DMS153 (cell line): ENCODE data around the gene PARP16.
"Not testable (repeated sequence)": the region's sequence is repeated elsewhere in the genome, so short reads cannot be mapped to it uniquely, and the experiment has no call there.

Experiments used
- DNase-seq: peaks from one replicate; lab custom pipeline; 2025; lab: John Stamatoyannopoulos, UW

PARP16 gene

GRCh38 chr15:65275728-65276126 is 11.0 kb downstream of the PARP16 start:
- DNase-seq, result no peak

GRCh38 chr15:65275104-65275727 is 11.5 kb downstream of the PARP16 start:
- DNase-seq, result no peak

- DNase-seq, result not testable (repeated sequence)
Measured at GRCh38 chr15:65270811-65271545, 15.7 kb downstream of the PARP16 start.

DNA sequence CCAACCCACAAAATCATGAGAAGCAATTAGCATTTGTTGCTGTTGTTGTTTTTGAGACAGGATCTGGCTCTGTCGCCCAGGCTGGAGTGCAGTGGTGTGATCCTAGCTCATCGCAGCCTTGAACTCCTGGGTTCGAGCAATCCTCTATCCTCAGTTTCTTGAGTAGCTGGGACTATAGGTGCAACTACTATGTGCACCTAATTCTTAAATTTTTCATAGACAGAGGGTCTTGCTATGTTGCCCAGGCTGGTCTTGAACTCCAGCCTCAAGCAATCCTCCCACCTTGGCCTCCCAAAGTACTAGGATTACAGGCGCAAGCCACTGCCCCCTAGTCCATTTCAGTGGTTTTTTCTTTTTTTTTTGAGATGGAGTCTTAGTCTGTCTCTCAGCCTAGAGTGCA is 18.3 kb downstream of the PARP16 start:
- DNase-seq, result no peak

DNA sequence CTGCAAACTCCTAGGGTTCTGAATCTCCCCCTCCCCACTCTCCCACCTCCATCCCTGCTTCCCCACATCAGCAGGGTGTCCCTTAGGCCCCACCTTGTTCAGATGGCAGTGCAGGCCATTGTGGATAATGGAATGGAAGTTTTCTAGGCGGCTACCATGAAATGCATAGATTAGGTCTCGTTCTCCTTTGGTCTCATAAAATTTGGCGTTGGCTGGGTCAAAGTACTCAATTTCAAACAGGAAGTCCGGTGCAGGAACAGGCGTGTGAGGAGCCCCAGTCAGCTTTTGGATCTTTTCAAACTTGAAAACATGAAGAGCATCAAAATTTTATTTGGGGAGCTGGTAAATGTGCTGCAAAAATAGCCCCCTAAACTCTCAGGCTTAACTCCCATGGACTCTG is 20.2 kb downstream of the PARP16 start:
- DNase-seq, result no peak

DNA sequence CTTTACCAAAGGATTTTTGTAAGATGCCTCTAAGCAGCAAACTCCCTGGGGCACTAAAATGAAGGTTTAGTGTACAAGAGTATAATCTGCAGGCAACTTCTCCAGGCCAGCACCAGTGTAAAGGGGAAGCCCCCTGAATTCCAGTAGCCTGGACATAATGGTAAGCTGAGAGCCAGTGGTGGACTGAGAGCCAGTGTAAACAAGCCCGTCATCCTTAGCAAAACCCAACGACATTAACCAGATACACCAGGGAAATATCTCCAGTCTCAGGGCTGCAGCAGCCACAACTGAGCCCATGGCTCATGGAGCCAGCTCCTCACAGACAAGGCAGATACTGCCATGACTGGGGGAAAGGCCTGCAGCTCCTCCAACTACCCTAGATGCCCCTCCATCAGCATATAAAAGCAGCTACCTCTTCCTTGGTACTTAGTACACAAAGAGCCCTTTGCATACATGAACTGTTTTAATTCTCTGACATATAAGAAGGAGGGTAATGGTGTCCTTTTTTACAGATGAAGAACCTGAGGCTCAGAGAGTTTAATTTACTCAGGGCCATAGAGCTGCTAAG is 21.7 kb downstream of the PARP16 start:
- DNase-seq, result no peak

GRCh38 chr15:65263313-65263712 is 23.4 kb downstream of the PARP16 start:
- DNase-seq, result no peak

- DNase-seq, result no peak
Measured at GRCh38 chr15:65260968-65261367, 25.7 kb downstream of the PARP16 start.

DNA sequence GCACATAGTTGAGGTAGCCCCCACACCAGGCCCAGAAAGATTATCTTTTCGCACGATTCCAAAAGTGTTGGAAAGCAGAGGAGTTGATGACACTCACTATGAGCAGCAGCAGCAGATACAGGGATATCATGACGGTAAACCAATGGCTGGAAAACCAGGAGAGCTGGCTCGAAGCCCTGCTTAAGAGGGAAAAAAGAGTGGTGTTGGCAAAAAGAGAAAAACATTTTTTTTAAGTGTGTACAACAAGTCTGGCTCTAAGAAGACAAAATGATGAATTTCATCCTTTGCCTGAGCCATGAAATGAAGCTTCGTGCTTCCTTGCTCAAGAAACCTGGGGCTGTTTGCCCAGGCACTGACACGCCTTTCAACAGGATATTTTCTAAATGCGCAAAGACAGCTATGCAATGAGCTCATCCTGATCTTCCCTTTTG is 27.3 kb downstream of the PARP16 start:
- no peak for DNase-seq

DNA sequence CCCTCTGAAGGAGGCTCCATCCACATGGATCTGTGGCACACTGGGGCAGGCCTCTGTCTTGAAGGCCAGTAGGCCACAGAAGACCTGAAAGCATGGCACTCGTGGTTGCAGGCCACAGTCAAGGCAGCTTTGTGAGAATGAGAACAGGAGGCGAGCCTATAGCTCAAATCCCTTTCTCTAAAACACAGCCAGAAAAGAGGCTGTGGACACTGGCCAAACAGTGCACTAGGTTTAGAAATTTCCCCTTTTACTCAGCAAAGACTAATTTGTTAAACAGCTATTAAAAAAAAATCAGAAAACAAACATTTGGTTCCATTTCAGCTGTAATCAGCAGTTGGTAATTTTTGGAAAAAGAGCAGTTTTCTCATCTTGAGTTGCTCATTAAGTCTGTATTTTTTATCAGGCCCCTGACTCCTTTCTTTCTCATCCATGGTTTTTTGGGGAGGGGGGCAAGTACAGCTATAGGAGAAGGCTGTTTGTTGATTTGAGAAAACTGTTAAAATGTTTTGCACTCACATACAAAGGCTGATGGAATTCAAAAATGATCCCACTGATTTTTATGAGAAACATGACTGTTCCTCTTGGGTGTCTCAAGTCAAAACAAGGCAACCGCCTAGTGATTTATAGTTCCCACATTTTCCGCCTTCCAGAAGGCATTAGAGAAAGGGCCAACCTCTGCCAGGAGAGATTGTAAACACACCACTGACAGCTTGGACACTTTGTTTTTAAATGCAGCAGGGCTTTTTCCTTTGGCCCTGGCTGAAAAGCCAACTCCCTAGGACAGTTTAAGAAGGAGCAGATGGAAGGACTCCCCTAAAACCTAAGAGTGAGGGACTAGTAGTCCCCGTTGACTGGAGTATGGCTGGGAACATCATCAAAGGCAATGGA is 28.1 kb downstream of the PARP16 start:
- DNase-seq, result no peak

GRCh38 chr15:65255486-65256140 is 31.1 kb downstream of the PARP16 start:
- DNase-seq, result no peak

DNA sequence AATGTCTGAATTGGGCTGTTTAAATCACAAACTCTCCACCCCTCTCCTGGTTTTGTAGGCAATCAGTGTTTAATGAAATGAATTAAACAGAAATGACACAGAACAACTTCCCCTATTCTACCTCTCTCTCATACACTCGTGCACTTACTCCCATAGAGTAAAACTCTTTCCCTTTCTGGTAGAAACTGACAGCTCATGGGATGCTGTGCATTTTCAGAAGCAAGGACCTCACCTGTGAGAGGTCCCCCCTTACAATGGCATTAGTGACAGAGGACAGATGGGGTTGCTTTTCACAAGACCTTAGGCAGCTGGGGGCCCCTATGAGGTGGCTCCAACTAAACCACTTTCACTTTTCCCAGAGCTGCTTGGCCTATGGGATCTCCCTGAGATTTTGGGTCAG is 31.9 kb downstream of the PARP16 start:
- DNase-seq, result no peak

DNA sequence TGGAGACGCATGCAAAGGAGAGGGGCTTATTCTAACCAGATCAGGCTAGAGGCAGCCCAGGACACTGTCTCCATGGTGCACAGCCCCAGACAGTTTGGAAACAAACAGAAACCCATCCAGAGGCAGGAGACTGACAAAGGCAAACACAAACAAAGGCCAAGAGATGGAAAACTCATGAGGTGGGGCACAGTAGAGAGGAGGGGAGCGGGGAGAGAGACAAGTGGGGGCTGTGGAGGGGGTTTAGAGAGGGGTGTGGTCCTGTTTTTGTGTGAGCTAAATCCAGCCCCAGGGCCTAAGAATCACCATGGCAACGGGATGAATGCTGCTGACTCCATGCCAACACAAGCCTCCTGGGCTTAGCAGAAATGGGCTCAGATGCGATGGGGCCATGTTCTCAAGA is 32.3 kb downstream of the PARP16 start:
- no peak for DNase-seq

DNA sequence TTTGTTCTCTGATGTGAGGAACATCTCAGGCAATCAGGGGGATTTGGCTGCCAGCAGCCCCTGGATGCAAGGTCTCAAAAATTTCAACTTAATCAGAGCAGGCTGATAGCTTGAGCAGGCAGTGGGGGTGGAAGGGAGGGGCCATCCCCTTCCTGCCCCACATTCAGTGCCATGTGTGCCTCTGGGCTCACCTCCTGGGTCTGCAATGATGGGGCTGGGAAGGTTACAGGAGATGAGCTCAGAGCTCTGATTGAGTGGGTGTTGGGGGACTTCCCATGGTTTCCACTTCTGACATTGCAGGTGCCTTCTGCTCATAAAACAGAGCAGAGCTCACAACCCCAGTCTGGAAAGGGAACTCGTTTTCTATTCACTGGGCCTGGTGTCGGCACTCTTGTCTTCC is 37.0 kb downstream of the PARP16 start:
- no peak for DNase-seq

GRCh38 chr15:65248511-65249255 is 38.0 kb downstream of the PARP16 start:
- DNase-seq, result no peak

DNA sequence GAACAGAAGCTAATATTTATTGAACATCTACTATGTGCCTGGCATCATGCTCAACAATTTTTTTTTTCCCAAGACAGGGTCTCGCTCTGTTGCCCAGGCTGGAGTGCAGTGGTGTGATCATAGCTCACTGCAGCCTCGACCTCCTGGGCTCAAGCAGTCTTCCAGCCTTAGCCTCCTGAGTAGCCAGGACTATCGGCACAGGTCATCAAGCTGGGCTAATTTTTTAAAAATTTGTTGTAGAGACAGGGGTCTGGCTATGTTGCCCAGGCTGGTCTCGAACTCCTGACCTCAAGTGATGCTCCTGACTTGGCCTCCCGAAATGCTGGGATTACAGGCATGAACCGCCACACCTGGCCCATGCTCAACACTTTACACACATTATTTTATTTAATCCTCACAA is 39.7 kb downstream of the PARP16 start:
- no peak for DNase-seq

DNA sequence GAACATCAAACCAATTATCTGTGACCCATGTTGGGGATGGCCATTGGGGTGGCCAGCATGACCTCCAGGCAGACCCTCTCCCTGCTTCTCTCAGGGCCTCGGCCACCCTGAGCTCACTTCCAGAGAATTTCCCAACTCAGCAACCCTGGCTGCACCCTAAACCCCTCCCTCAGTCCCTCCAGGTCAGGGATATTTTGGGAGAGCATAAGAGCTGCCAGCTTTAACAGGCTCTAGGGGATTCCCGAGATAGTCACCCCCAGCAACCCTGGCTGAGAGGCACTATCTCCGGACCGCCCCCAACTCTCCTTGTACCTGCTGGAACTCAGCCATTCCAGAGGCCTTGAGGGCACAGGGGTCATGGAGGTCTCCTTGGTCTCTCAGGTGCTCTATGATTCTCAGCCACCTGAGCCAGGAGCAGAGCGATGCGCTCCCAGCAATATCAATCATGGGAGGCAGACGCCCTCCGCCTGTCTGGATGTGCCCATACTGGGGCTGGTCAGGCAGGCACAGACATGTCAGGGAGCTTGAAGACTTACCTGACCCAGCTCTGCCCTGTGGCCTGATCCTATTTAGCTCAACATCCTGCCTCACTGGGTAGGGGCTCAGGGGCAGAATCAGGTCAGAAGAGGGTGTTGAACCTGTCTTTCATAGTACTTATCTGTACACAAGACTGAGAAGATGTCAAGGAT is 40.5 kb downstream of the PARP16 start:
- DNase-seq, result no peak

DNA sequence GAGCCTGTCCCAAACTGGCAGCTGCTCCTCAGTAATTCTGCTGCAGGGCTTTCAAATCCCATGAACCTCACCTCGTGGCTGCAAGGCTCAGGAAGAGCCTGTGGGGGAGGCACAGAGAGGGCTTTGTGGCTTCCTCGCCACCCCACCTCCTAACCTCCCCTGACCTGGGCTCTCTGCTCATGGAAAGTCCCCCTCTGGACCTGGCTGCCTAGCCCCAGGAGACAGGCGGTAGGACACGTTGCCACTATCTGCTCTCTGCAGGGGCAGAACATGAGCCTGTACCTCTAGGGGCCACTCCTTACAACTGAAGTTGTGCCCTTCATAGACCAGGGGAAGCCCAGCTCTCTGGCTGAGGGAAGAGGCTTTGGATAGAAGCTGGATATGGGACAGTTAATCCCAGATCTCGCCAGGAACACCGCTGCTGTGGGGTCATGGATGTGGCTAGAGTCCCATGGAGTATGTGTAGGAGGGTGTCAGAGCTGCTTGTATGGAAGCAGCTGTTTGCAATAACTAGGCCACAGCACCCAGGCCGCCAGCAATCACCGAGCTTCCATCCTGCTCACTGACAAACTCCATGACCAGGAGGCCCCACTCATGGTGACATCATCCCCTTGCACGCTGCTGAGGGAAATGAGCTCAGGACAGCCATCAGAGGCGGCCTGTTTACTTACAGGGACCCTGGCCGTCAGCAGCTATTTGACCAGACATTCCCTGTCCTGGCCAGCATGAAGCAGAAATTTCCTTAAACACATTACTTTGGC is 41.4 kb downstream of the PARP16 start:
- no peak for DNase-seq

DNA sequence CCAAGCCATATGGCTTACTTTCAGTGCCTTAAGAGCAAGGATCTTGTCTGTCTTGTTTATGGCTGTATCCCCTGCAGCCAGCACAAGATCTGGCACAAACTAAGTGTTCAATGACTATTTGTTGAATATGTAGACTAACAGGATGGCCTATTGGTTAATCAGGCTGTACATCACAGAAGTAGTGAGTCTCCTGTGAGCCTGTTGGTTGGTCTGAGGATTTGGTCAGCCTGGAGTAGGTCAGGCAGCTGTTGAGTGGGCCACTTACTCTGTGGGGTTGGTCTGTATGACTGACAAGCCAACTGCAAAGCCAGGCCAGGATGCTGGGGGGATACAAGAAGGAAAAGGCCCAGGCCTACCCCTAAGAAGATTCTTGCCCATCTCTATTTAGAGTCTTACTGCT is 42.0 kb downstream of the PARP16 start:
- no peak for DNase-seq

GRCh38 chr15:65236443-65236842 is 50.2 kb downstream of the PARP16 start:
- DNase-seq, result not testable (repeated sequence)
